ENCODE results near the gene SPHK1. TPM values are rescaled to one million over a fixed set of nuclear protein-coding genes. Genes with fewer than 3 reads are reported as not detected.

Gene SPHK1
- total RNA-seq, 4 donors from 2014 or later = 10.5 to 17.9 (median 12.5) TPM

DNA sequence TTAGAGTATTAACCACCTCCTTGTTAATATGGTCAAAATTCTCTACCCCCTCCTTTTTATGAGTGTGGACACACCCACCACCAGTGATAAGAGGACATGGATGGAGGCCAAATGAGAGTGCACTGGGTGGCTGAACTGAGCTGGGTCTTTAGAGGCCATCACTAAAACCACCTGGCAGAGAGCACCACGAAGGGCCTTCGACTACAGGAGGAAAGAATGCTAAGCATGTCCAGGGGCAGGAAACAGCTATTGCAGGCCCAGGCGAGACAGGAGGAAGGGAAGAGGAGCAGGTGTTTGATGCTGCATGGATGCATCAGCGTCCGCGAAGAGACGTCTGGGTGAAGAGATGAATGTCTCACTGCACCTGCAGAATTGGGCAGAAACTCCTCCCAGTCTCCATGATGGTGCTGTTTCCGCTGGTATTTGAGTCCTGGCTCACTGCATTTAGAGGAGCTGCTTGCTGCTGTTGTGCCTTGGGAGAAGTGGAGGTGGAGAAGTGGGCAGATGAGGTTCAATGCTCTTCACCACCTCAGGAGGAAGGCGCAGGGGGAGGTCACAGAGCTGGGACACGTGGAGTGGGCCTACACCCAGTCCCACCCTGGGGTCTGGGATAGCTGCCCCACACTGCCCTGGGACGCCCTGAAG is 33.2 kb downstream of the SPHK1 start:
- no peaks in the 10 kb centered on the region for H3K36me3 ChIP-seq
- WGBS = 74% methylated on average over 11 of the region's 11 CpGs
- TF ChIP-seq EP300 (IDR thresholded peaks at IDR 0.05) = no peak
- TF ChIP-seq, protein P1, sequence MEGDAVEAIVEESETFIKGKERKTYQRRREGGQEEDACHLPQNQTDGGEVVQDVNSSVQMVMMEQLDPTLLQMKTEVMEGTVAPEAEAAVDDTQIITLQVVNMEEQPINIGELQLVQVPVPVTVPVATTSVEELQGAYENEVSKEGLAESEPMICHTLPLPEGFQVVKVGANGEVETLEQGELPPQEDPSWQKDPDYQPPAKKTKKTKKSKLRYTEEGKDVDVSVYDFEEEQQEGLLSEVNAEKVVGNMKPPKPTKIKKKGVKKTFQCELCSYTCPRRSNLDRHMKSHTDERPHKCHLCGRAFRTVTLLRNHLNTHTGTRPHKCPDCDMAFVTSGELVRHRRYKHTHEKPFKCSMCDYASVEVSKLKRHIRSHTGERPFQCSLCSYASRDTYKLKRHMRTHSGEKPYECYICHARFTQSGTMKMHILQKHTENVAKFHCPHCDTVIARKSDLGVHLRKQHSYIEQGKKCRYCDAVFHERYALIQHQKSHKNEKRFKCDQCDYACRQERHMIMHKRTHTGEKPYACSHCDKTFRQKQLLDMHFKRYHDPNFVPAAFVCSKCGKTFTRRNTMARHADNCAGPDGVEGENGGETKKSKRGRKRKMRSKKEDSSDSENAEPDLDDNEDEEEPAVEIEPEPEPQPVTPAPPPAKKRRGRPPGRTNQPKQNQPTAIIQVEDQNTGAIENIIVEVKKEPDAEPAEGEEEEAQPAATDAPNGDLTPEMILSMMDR (IDR thresholded peaks at IDR 0.05) = no peak
- TF ChIP-seq POLR2A (IDR thresholded peaks at IDR 0.05) = no peak
- TF ChIP-seq POLR2AphosphoS5 (IDR thresholded peaks at IDR 0.05) = no peak
- no peaks in the 10 kb centered on the region for H3K9me3 ChIP-seq
- no peak for DNase-seq (ENCODE audit: low spot score in 2 of 2)
- H3K4me3 ChIP-seq = no peak overlapping the region
- H3K27me3 ChIP-seq = no peaks in the 10 kb centered on the region
- peaks cover 11% of the 10 kb centered on the region for H3K4me1 ChIP-seq
- H3K27ac ChIP-seq = no peak overlapping the region

GRCh38 chr17:76419576-76420260 is 35.3 kb downstream of the SPHK1 start:
- DNase-seq (ENCODE audit: low spot score in 2 of 2) = no peak
- H3K27ac ChIP-seq = no peak overlapping the region
- H3K4me1 ChIP-seq = peaks cover 6% of the 10 kb centered on the region
- H3K4me3 ChIP-seq = no peak overlapping the region
- H3K36me3 ChIP-seq = no peaks in the 10 kb centered on the region
- no peaks in the 10 kb centered on the region for H3K27me3 ChIP-seq
- no peak for TF ChIP-seq POLR2A (IDR thresholded peaks at IDR 0.05)
- WGBS = 56% methylated on average over 3 of the region's 17 CpGs
- H3K9me3 ChIP-seq = no peaks in the 10 kb centered on the region

DNA sequence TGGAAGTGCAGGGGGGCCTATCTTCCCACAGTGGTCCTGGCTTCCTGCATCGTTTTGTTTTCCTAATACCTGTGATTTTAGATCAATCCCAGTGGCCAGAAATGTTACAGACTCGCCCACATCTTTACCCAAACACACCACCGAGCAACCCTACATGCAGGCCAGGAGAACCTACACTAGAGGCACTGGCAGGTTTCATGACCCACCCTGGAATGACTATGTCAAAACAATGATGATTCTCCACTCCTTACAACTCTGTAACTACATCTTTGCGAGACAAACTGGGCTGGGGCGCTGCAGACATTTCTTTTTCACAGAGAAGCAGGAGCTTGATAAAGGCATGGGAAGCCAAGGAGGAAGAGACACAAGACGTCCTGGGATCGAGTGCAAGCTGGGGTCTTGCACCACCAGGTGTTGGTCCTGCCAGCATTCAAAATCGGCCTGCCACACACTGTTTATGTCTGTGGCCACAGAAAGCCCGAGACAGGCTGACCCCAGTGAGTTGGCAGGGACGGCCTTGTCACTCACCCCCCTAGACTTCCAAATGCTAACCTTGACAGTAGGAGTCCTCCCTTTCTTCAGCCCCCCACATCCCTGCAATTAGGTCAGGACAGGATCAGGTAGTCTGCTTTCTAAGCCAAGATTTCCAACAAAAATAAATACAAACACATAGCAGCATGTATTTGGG is 36.1 kb downstream of the SPHK1 start:
- no peak overlapping the region for H3K4me3 ChIP-seq
- WGBS = 81% methylated on average over 10 of the region's 10 CpGs
- TF ChIP-seq POLR2AphosphoS5 (IDR thresholded peaks at IDR 0.05) (no peak), POLR2A (IDR thresholded peaks at IDR 0.05) (no peak), EP300 (IDR thresholded peaks at IDR 0.05) (no peak)
- TF ChIP-seq, protein P1 (IDR thresholded peaks at IDR 0.05) = no peak
- H3K9me3 ChIP-seq = no peaks in the 10 kb centered on the region
- peaks cover 4% of the 10 kb centered on the region for H3K4me1 ChIP-seq
- no peak for DNase-seq (ENCODE audit: low spot score in 2 of 2)
- H3K27me3 ChIP-seq = no peaks in the 10 kb centered on the region
- no peaks in the 10 kb centered on the region for H3K36me3 ChIP-seq
- H3K27ac ChIP-seq = no peak overlapping the region

- TF ChIP-seq POLR2A (IDR thresholded peaks at IDR 0.05) = no peak
- no peak for TF ChIP-seq POLR2AphosphoS5 (IDR thresholded peaks at IDR 0.05)
- WGBS = 51% methylated on average over 7 of the region's 7 CpGs
- Histone ChIP-seq H3K4me3 (no peak overlapping the region), H3K9me3 (no peaks in the 10 kb centered on the region), H3K27me3 (no peaks in the 10 kb centered on the region), H3K4me1 (peaks cover 4% of the 10 kb centered on the region), H3K27ac (no peak overlapping the region), H3K36me3 (no peaks in the 10 kb centered on the region)
- DNase-seq (ENCODE audit: low spot score in 2 of 2) = no peak
These were observed 36.6 kb downstream of the SPHK1 start for GRCh38 chr17:76421044-76421407.

GRCh38 chr17:76422406-76422805 is 38.0 kb downstream of the SPHK1 start:
- WGBS = 99% methylated on average over 8 of the region's 8 CpGs
- H3K27ac ChIP-seq = no peak overlapping the region
- TF ChIP-seq, protein P1 (IDR thresholded peaks at IDR 0.05) = no peak
- TF ChIP-seq EP300 (IDR thresholded peaks at IDR 0.05) = no peak
- TF ChIP-seq POLR2AphosphoS5 (IDR thresholded peaks at IDR 0.05) = no peak
- no peak for TF ChIP-seq POLR2A (IDR thresholded peaks at IDR 0.05)

DNA sequence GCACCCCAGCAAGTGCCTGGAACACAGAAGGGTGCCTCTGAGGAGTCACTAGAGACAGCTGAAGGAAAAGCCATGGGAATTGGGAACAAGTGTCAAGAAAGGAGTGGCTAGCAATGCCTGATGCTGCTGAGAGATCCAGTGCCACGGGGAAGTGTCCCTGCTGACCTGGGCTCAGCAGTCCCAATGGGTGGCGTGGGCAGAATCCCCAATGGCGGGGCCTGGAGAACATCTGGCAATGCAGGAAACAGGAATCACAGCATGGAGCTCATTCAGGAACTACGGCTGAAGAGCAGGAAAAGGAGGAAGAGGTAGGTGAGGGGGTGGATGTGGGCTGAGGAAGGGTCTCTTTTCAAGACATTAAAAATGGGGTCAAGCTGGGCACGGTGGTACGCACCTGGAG is 38.5 kb downstream of the SPHK1 start:
- WGBS = 91% methylated on average over 6 of the region's 6 CpGs
- H3K4me3 ChIP-seq = no peak overlapping the region
- H3K9me3 ChIP-seq = no peaks in the 10 kb centered on the region
- peaks cover 8% of the 10 kb centered on the region for H3K4me1 ChIP-seq
- no peak for DNase-seq (ENCODE audit: low spot score in 2 of 2)
- H3K27ac ChIP-seq = no peak overlapping the region
- H3K36me3 ChIP-seq = no peaks in the 10 kb centered on the region
- TF ChIP-seq, protein P1 (IDR thresholded peaks at IDR 0.05) = no peak
- TF ChIP-seq POLR2AphosphoS5 (IDR thresholded peaks at IDR 0.05) (no peak), POLR2A (IDR thresholded peaks at IDR 0.05) (no peak), EP300 (IDR thresholded peaks at IDR 0.05) (no peak)
- H3K27me3 ChIP-seq = no peaks in the 10 kb centered on the region

More at GRCh38 chr17:76422406-76422805, 38.0 kb downstream of the SPHK1 start:
- DNase-seq (ENCODE audit: low spot score in 2 of 2) = no peak
- Histone ChIP-seq H3K27me3 (no peaks in the 10 kb centered on the region), H3K9me3 (no peaks in the 10 kb centered on the region), H3K4me3 (no peak overlapping the region), H3K36me3 (no peaks in the 10 kb centered on the region), H3K4me1 (peaks cover 4% of the 10 kb centered on the region)
